IMR-90 (cell line): ENCODE data around the gene CCDC88B. TPM values are rescaled to one million over a fixed set of nuclear protein-coding genes. Genes with fewer than 3 reads are reported as not detected.

ENCODE experiments used
- ATAC-seq: fragments of 200-7000 bp; cut with Tn5 transposase; 2 replicates; pipeline ENCODE4 v1.9.1; 2020; ENCODE audit warnings: low read depth, mild to moderate bottlenecking, moderate library complexity
- BruUV-seq: library from RNA; stranded (reverse); fragments of 400-500 nt; replicated peaks from 2 replicates; lab custom pipeline; 2021; lab: Mats Ljungman, UMichigan
- CTCF ChIA-PET: fragments of 300-600 bp; formaldehyde crosslinking; extraction: SDS; loops from one replicate; lab custom pipeline; 2021; ENCODE audit warnings: antibody characterized with exemption; lab: Yijun Ruan, JAX
- POLR2A ChIA-PET: fragments of 300-600 bp; sonication (Branson Sonifier 250); formaldehyde crosslinking; loops from one replicate; lab custom pipeline; 2022; ENCODE audit warnings: antibody characterized with exemption; ENCODE audit not compliant: unreplicated experiment; lab: Charles Lee
- DNase-seq: peaks from one replicate; pipeline ENCODE4 v3.0.0; 2013
- H2AFZ ChIP-seq: replicated peaks from 2 replicates; pipeline ENCODE3; 2013; ENCODE audit warnings: low read length, mild to moderate bottlenecking; ENCODE audit not compliant: poor library complexity
- H2AK5ac ChIP-seq: 2 replicates; pipeline ENCODE4 v1.6.1; 2013; ENCODE audit warnings: low read depth, low read length, inconsistent platforms
- H2AK9ac ChIP-seq: replicated peaks from 2 replicates; pipeline ENCODE3; 2013; ENCODE audit warnings: mild to moderate bottlenecking, low read depth, low read length, moderate library complexity; ENCODE audit not compliant: poor library complexity
- H2BK120ac ChIP-seq: 2 replicates; pipeline ENCODE4 v1.6.1; 2013; ENCODE audit warnings: low read depth, low read length, inconsistent platforms
- H2BK15ac ChIP-seq: 3 replicates; pipeline ENCODE4 v1.6.1; 2013; ENCODE audit warnings: low read depth, low read length, inconsistent platforms
- H2BK20ac ChIP-seq: 2 replicates; pipeline ENCODE4 v1.6.1; 2013; ENCODE audit warnings: low read depth, mild to moderate bottlenecking, inconsistent platforms, low read length, moderate library complexity
- H2BK5ac ChIP-seq: 2 replicates; pipeline ENCODE4 v1.6.1; 2013; ENCODE audit warnings: mild to moderate bottlenecking, low read depth, low read length, inconsistent platforms; ENCODE audit not compliant: poor library complexity, severe bottlenecking
- H3K14ac ChIP-seq: replicated peaks from 2 replicates; pipeline ENCODE4 v1.6.1; 2013; ENCODE audit warnings: low read depth, low read length, inconsistent platforms
- H3K18ac ChIP-seq: 2 replicates; pipeline ENCODE4 v1.6.1; 2013; ENCODE audit warnings: low read depth, low read length, control low read depth
- H3K23ac ChIP-seq: 2 replicates; pipeline ENCODE4 v1.6.1; 2013; ENCODE audit warnings: low read depth, low read length, inconsistent platforms
- H3K27ac ChIP-seq: 2 replicates; pipeline ENCODE4 v1.5.1; 2013; ENCODE audit warnings: mild to moderate bottlenecking, control low read depth, low read length; ENCODE audit not compliant: insufficient read depth
- H3K27me3 ChIP-seq: 2 replicates; pipeline ENCODE4 v1.6.1; 2013; ENCODE audit warnings: low read length; ENCODE audit not compliant: control insufficient read depth, insufficient read depth
- H3K36me3 ChIP-seq: 2 replicates; pipeline ENCODE4 v1.6.1; 2013; ENCODE audit warnings: low read length, mixed read lengths; ENCODE audit not compliant: control insufficient read depth, insufficient read depth
- H3K4ac ChIP-seq: 2 replicates; pipeline ENCODE4 v1.6.1; 2013; ENCODE audit warnings: low read depth, low read length, inconsistent platforms
- H3K4me1 ChIP-seq: 2 replicates; pipeline ENCODE4 v1.6.1; 2013; ENCODE audit warnings: low read length, mixed read lengths; ENCODE audit not compliant: control insufficient read depth, insufficient read depth
- H3K4me2 ChIP-seq: 2 replicates; pipeline ENCODE4 v1.6.1; 2013; ENCODE audit warnings: low read depth, mild to moderate bottlenecking, control low read depth, low read length, moderate library complexity
- H3K4me3 ChIP-seq: 2 replicates; pipeline ENCODE4 v1.5.1; 2013; ENCODE audit warnings: low read depth, mild to moderate bottlenecking, control low read depth, low read length, moderate library complexity; ENCODE audit not compliant: insufficient read depth
- H3K56ac ChIP-seq: 2 replicates; pipeline ENCODE4 v1.6.1; 2013; ENCODE audit warnings: low read length, inconsistent platforms; ENCODE audit not compliant: insufficient read depth; ENCODE audit errors: extremely low read depth
- H3K79me1 ChIP-seq, 2 experiments: 2 replicates each; pipeline ENCODE4 v1.6.1; 2013; ENCODE audit warnings: low read length in 2 of 2, inconsistent platforms in 1 of 2, low read depth in 1 of 2
- H3K9ac ChIP-seq: 2 replicates; pipeline ENCODE4 v1.6.1; 2013; ENCODE audit warnings: low read depth, low read length, control low read depth
- H3K9me1 ChIP-seq: 2 replicates; pipeline ENCODE4 v1.6.1; 2013; ENCODE audit warnings: low read length, inconsistent platforms; ENCODE audit not compliant: insufficient read depth
- H3K9me3 ChIP-seq: 2 replicates; pipeline ENCODE4 v1.6.1; 2013; ENCODE audit warnings: low read length; ENCODE audit not compliant: control insufficient read depth, insufficient read depth
- H4K20me1 ChIP-seq: 2 replicates; pipeline ENCODE4 v1.6.1; 2013; ENCODE audit warnings: low read length, inconsistent platforms; ENCODE audit not compliant: insufficient read depth
- H4K5ac ChIP-seq: 2 replicates; pipeline ENCODE4 v1.6.1; 2013; ENCODE audit warnings: mild to moderate bottlenecking, low read depth, low read length, control low read depth
- H4K8ac ChIP-seq, 2 experiments: 2 replicates each; pipeline ENCODE4 v1.6.1; 2013; ENCODE audit warnings: low read depth in 2 of 2, low read length in 2 of 2, control low read depth in 1 of 2, inconsistent platforms in 1 of 2
- H4K91ac ChIP-seq: 2 replicates; pipeline ENCODE4 v1.6.1; 2013; ENCODE audit warnings: low read depth, low read length, inconsistent platforms; ENCODE audit not compliant: insufficient read depth
- BHLHE40 ChIP-seq: fragments of 150-350 bp; IDR thresholded peaks from 2 replicates; pipeline ENCODE4 v1.6.1; 2016; ENCODE audit warnings: mild to moderate bottlenecking, low read depth, low read length
- CEBPB ChIP-seq: IDR thresholded peaks from 2 replicates; pipeline ENCODE4 v1.6.1; 2012; ENCODE audit warnings: low read depth, low read length, improper control_type of control experiment
- POLR2A ChIP-seq: IDR thresholded peaks from 2 replicates; pipeline ENCODE4 v1.6.1; 2012; ENCODE audit warnings: mild to moderate bottlenecking, low read depth, low read length
- RCOR1 ChIP-seq: IDR thresholded peaks from 2 replicates; pipeline ENCODE4 v1.6.1; 2012; ENCODE audit warnings: mild to moderate bottlenecking, low read length, improper control_type of control experiment; ENCODE audit not compliant: insufficient replicate concordance
- SMC3 ChIP-seq: fragments of 150-350 bp; IDR thresholded peaks from 2 replicates; pipeline ENCODE4 v1.6.1; 2016; ENCODE audit warnings: low read depth, mild to moderate bottlenecking, antibody characterized with exemption, low read length, moderate library complexity
- WGBS, 2 experiments: methylation state at CpG; one replicate each; pipeline versions ENCODE4 v1.1.5 to v1.1.7; 2013; ENCODE audit warnings: missing lambda C conversion rate in 2 of 2; ENCODE audit not compliant: insufficient read length in 1 of 2; ENCODE audit errors: extremely low coverage in 2 of 2; 5-methylcytosine and 5-hydroxymethylcytosine counted together
- dilution Hi-C: fragments of 300-500 bp; cut with HindIII; formaldehyde crosslinking; loops from one replicate; pipeline ENCODE4 v1.14.3; 2018; ENCODE audit warnings: low sequenced_read_pairs; ENCODE audit not compliant: unreplicated experiment
- in situ Hi-C: fragments of 300-500 bp; cut with MboI; formaldehyde crosslinking; loops from 3 replicates; pipeline ENCODE4 v1.14.3; 2019; ENCODE audit warnings: low sequenced_read_pairs, inconsistent platforms, mixed read lengths
- intact Hi-C: fragments of 100-400 bp; cut with micrococcal nuclease; formaldehyde crosslinking; loops from 2 replicates; pipeline ENCODE4 v1.10.0; 2022
- polyA plus RNA-seq, 3 experiments: library from polyadenylated mRNA; depleted of rRNA; stranded (reverse); fragments of >200 nt; gene quantifications; 2 replicates each; pipeline ENCODE4 v1.2.3, GENCODE V29; 2012; ENCODE audit warnings: low replicate concordance in 1 of 3
- total RNA-seq: library from RNA; depleted of rRNA; stranded (reverse); fragments of >200 nt; gene quantifications from 2 replicates; pipeline ENCODE4 v1.2.3, GENCODE V29; 2012

CCDC88B gene
- total and polyA plus RNA-seq, 2 of the 4 experiments (the other 2 are of a cell fraction) = 1.3 to 2.5 TPM

DNA sequence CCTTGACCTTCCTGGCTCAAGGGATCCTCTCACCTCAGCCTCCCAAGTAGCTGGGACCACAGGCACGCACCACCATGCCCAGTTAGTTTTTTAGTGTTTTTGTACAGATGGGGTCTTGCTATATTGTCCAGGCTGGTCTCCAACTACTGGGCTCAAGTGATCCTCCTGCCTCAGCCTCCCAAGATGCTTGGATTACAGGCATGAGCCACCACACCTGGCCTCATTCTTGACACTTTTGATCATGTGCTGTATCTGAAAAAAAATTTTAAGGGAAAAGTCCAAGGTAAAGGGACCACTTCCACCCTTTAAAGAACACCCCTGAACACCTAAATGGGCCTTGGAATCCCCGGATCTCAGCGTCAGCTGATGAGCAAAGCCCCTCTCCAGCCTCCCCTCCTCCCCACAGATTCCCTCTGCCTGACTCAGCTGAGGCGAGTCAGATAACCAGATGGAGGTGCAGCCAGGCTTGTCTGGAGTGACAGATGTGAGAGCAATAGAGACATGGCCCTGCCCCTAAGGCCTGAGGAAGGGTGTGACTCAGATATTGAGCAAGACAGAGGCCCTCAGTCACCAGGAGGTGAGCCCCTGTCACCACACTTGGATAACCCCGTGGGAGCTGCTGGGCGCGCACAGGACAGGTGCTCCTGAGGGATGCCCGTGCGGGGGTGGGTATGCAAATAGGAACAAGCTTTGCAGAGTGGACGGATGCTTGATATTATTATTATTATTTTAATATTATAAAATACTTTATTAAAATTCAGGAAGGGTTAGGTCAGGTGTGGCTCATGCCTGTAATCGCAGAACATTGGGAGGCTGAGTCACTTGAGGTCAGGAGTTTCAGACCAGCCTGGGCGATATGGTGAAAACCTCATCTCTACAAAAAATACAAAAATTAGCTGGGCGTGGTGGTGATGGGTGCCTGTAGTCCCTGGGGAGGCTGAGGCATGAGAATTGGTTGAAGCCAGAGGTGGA lies 5.0 kb upstream of the CCDC88B start (continued):
- TF ChIP-seq RCOR1 (peak; percentile 98), SMC3 (no peak), BHLHE40 (peak; percentile 38; the same call in 1 of the 2 replicates)

DNA sequence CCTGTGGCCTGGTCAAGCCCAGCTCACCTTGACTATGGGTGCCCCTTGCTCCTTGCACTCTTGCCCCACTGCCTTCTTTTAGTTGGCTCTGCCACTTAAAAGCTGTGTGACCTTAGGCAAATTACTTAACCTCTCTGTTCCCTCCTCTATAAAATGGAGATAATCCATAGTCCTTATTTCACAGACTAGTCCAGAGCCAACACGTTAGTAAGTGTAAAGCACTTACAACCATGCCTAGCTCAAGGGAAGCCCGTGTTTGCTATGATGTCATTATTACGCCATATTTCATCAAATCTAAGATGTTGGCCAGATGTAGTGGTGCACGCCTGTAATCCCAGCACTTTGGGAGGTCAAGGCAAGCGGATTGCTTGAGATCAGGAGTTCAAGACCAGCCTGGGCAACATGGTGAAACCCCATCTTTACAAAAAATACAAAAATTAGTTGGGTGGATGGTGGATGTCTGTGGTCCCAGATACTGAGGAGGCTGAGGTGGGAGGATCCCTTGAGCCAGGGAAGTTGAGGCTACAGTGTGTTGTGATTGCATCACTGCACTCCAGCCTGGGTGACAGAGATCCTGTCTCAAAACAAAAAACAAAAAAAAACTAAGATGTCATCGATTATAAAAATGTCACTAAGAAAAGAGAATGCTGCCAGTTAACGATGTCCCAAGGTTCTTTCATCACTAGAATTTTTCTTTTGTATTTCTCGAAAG lies 2.3 kb upstream of the CCDC88B start:
- no TSS peak for BruUV-seq
- Histone ChIP-seq H2AK5ac (no peak overlapping the region; the same call in 1 of the 2 replicates), H3K27me3 (peaks cover 9% of the 10 kb centered on the region; the same call in 1 of the 2 replicates), H3K27ac (no peak overlapping the region), H3K4me1 (peaks cover 6% of the 10 kb centered on the region), H3K9me1 (peaks cover 3% of the 10 kb centered on the region; the same call in 1 of the 2 replicates), H4K5ac (no peak overlapping the region), H4K91ac (no peak overlapping the region), H4K8ac (no peak overlapping the region), H3K18ac (no peak overlapping the region), H3K23ac (no peak overlapping the region), H3K9me3 (no peaks in the 10 kb centered on the region), H2BK20ac (no peak overlapping the region), H3K79me1 (no peaks in the 10 kb centered on the region), H2BK15ac (no peak overlapping the region), H3K4me2 (no peak overlapping the region), H4K20me1 (0 out of 2 replicates have a peak, but pooled peaks cover 3% of the 10 kb centered on the region), H3K4ac (no peak overlapping the region), H2BK5ac (no peak overlapping the region), H3K36me3 (no peaks in the 10 kb centered on the region), H2BK120ac (no peak overlapping the region), H2AFZ (no peak overlapping the region), H2AK9ac (no peak overlapping the region), H3K9ac (no peak overlapping the region), H3K14ac (no peak overlapping the region), H3K4me3 (no peak overlapping the region), H3K56ac (no peak overlapping the region)
- TF ChIP-seq CEBPB = peak; percentile 33; the same call in 1 of the 2 replicates
- TF ChIP-seq SMC3 = no peak
- no peak for TF ChIP-seq POLR2A
- in situ Hi-C loops = no loop called here
- ChIA-PET CTCF (no interaction called here), POLR2A (interaction anchor here (0.7 kb wide), 1 partner anchor 135 kb away, joined by 4 read pairs; no protein-coding TSS in a partner anchor)
- dilution Hi-C loops = no loop called here
- ATAC-seq (no peak), DNase-seq (no peak)
- 70% methylated on average over 2 of the region's 8 CpGs; no CpG with 5 or more reads in 1 of the 2 experiments for whole genome bisulfite sequencing, 2 experiments
- intact Hi-C loops = no loop called here
